Motor neuron (in vitro differentiated cells): ENCODE data around the gene OR10G3. TPM values are rescaled to one million over a fixed set of nuclear protein-coding genes. Genes with fewer than 3 reads are reported as not detected.
A peak's percentile ranks its signal among the peaks of the same experiment; 100 is the strongest.
"Not testable (repeated sequence)": the region's sequence is repeated elsewhere in the genome, so short reads cannot be mapped to it uniquely, and the experiment has no call there.

ENCODE experiments used
- ATAC-seq, 8 experiments: fragments of 200-7000 bp; cut with Tn5 transposase; replicated peaks in 6 of 8; 2 replicates each; pipeline ENCODE4 v1.8.0; 2021; ENCODE audit warnings: mild to moderate bottlenecking in 8 of 8, moderate library complexity in 8 of 8
- H3K27ac ChIP-seq, 2 donors: fragments of 250-450 bp; sonication (Bioruptor Pico); 2 replicates each; pipeline ENCODE4 v1.9.0; 2021; ENCODE audit warnings: antibody characterized with exemption in 2 of 2, mild to moderate bottlenecking in 2 of 2, moderate library complexity in 1 of 2
- H3K4me1 ChIP-seq, 2 donors: fragments of 250-450 bp; sonication (Bioruptor Pico); replicated peaks in 1 of 2; 2 replicates each; pipeline ENCODE4 v1.6.1; 2021; ENCODE audit warnings: antibody characterized with exemption in 2 of 2, mild to moderate bottlenecking in 2 of 2, moderate library complexity in 1 of 2
- H3K4me3 ChIP-seq, 5 donors: fragments of 250-450 bp; sonication (Bioruptor Pico); 2 replicates each; pipeline ENCODE4 v1.9.0; 2021; ENCODE audit warnings: antibody characterized with exemption in 5 of 5, mild to moderate bottlenecking in 5 of 5, moderate library complexity in 4 of 5
- WGBS, 10 experiments: fragments of 450-650 bp; shearing (Covaris generic); methylation state at CpG; one replicate each; pipeline ENCODE4 v1.0.0; 2022; 5-methylcytosine and 5-hydroxymethylcytosine counted together
- in situ Hi-C, 9 experiments: fragments of 400-800 bp; cut with MboI; loops; one replicate each; pipeline ENCODE4 v1.15.0; 2021; ENCODE audit warnings: low sequenced_read_pairs in 9 of 9, low pct_unique_long_range_greater_than_20kb in 2 of 9; ENCODE audit not compliant: unreplicated experiment in 9 of 9
- total RNA-seq, 8 experiments: library from RNA; unstranded; fragments of 300-600 nt; gene quantifications; 2 replicates each; pipeline versions ENCODE4 v1.2.3 to v1.2.4, GENCODE V29; 2022

Gene OR10G3
- total RNA-seq, 8 experiments from 2014 or later, result 0.24 to 0.36 TPM; not detected in 6

- in situ Hi-C loops, result loop anchor here in 1 of 9 experiments (10.0 kb wide), 1 partner anchor 48 kb away; no protein-coding TSS in a partner anchor
- Histone ChIP-seq H3K4me3 (no peak overlapping the region), H3K4me1 (peaks cover 2 to 7% of the 10 kb centered on the region in 2 donors), H3K27ac (no peak overlapping the region)
- ATAC-seq, result no peak
- WGBS, 10 experiments, result 38 to 100% (median 72%) methylated on average over 1 to 3 of the region's 3 CpGs; no CpG with 5 or more reads in 2 of the 10 experiments
Observed at GRCh38 chr14:21553266-21553665, 26.6 kb downstream of the OR10G3 start.

- in situ Hi-C loops, H3K27ac ChIP-seq, ATAC-seq, H3K4me3 ChIP-seq: not testable (repeated sequence)
- 0 to 100% (median 95%) methylated on average over 1 to 7 of the region's 7 CpGs; no CpG with 5 or more reads in 2 of the 10 experiments for WGBS, 10 experiments
- H3K4me1 ChIP-seq, result peaks cover 17 to 18% of the 10 kb centered on the region in 2 donors
Observed at GRCh38 chr14:21544588-21544987, 35.3 kb downstream of the OR10G3 start.

DNA sequence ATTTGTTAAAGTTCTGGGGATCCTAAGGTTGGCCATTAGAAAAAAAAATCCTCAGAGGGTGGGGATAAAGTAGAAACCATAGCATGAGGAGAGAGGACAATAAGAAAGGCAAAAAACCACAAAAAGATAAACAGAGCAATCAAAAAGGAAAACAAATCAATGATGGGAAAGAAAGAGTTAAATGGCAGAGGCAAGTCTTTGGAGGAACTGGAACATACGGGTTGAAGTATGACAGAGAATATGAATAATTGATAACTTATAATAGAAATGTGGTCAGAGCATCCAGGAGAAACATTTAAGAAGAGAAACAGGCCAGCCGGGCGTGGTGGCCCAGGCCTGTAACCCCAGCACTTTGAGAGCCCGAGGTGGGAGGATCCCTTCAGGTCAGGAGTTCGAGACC is 35.9 kb downstream of the OR10G3 start:
- WGBS, 10 experiments, result 0 to 69% (median 42%) methylated on average over 1 to 5 of the region's 5 CpGs
- in situ Hi-C loops, result no loop called here
- ATAC-seq, result peak in 3 of 8 experiments; percentile 45 to 53 (median 47)
- peak overlapping the region in 1 of 2 donors; percentile 34 for H3K27ac ChIP-seq
- peaks cover 24 to 25% of the 10 kb centered on the region in 2 donors for H3K4me1 ChIP-seq
- H3K4me3 ChIP-seq, result no peak overlapping the region

DNA sequence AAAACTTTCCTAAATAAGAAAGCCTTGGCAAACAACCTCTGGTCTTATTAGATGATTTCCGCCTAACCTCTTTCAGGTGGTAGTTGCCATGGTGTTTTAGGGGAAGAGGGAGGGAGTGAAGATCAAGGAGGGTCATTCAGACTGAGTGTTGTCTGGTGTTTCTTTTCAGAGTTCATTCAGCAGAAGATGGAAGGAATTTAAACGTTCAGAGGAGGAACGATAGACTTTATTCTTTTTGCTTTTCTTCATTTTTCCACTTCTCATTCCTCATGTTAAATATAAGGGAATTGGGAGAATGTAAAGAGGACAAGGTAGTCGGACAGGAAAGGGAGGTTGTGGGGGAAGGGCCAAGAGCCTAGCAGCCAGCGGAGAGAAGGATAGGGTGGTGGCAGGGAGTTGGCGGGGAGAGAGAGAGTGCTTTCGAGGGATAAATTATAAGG is 36.3 kb downstream of the OR10G3 start:
- Histone ChIP-seq H3K27ac (peak overlapping the region in 1 of 2 donors; percentile 34), H3K4me3 (no peak overlapping the region), H3K4me1 (peaks cover 28 to 29% of the 10 kb centered on the region in 2 donors)
- ATAC-seq, result peak in 5 of 8 experiments; percentile 50 to 65 (median 53)
- 0 to 37% (median 14%) methylated on average over 1 to 7 of the region's 7 CpGs for WGBS, 10 experiments
- in situ Hi-C loops, result no loop called here

- in situ Hi-C loops, result no loop called here
- Histone ChIP-seq H3K4me1 (peaks cover 33 to 34% of the 10 kb centered on the region in 2 donors), H3K4me3 (no peak overlapping the region), H3K27ac (no peak overlapping the region)
- no peak for ATAC-seq
- 70 to 100% (median 82%) methylated on average over 1 to 9 of the region's 9 CpGs; no CpG with 5 or more reads in 1 of the 10 experiments for WGBS, 10 experiments
Observed at GRCh38 chr14:21541413-21542074, 38.3 kb downstream of the OR10G3 start.

GRCh38 chr14:21539189-21539940 is 40.5 kb downstream of the OR10G3 start:
- H3K4me3 ChIP-seq, result no peak overlapping the region
- WGBS, 10 experiments, result 0 to 11% (median 1%) methylated on average over 2 to 3 of the region's 3 CpGs; no CpG with 5 or more reads in 4 of the 10 experiments
- no peak for ATAC-seq
- H3K4me1 ChIP-seq, result peaks cover 42 to 45% of the 10 kb centered on the region in 2 donors
- in situ Hi-C loops, result no loop called here
- peak overlapping the region; percentile 19 to 56 for H3K27ac ChIP-seq

DNA sequence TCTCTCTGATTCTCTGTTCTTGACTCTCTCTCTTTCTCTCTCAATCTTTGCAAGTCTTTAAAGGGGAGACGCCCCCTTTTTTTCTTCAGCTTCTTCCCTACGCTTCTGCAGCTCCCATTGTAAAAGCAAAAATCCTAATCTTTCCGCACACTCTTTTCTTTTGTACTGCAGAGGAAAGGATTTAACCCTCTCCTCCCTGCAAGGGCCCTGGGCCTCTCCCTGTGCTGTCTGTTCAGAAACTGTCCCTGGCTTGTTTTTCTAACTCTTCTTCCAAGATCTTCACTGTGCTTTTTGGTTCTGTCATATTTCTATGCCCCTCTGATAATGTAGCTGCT is 42.8 kb downstream of the OR10G3 start:
- Histone ChIP-seq H3K27ac (peak overlapping the region; percentile 66 to 67), H3K4me1 (peaks cover 32 to 37% of the 10 kb centered on the region in 2 donors), H3K4me3 (peak overlapping the region; percentile 32 to 49 (median 47))
- peak in 6 of 8 experiments; percentile 6 to 44 (median 34) for ATAC-seq
- WGBS, 10 experiments, result 0 to 13% (median 6%) methylated on average over 1 to 3 of the region's 3 CpGs; no CpG with 5 or more reads in 2 of the 10 experiments
- in situ Hi-C loops, result no loop called here

GRCh38 chr14:21536418-21537089 is 43.3 kb downstream of the OR10G3 start:
- in situ Hi-C loops, result no loop called here
- peak overlapping the region; percentile 32 to 49 (median 47) for H3K4me3 ChIP-seq
- WGBS, 10 experiments, result 0 to 4% (median 0%) methylated on average over 1 to 6 of the region's 25 CpGs; no CpG with 5 or more reads in 3 of the 10 experiments
- peak overlapping the region; percentile 66 to 67 for H3K27ac ChIP-seq
- ATAC-seq, result peak; percentile 45 to 71 (median 66)
- peaks cover 32 to 37% of the 10 kb centered on the region in 2 donors for H3K4me1 ChIP-seq

DNA sequence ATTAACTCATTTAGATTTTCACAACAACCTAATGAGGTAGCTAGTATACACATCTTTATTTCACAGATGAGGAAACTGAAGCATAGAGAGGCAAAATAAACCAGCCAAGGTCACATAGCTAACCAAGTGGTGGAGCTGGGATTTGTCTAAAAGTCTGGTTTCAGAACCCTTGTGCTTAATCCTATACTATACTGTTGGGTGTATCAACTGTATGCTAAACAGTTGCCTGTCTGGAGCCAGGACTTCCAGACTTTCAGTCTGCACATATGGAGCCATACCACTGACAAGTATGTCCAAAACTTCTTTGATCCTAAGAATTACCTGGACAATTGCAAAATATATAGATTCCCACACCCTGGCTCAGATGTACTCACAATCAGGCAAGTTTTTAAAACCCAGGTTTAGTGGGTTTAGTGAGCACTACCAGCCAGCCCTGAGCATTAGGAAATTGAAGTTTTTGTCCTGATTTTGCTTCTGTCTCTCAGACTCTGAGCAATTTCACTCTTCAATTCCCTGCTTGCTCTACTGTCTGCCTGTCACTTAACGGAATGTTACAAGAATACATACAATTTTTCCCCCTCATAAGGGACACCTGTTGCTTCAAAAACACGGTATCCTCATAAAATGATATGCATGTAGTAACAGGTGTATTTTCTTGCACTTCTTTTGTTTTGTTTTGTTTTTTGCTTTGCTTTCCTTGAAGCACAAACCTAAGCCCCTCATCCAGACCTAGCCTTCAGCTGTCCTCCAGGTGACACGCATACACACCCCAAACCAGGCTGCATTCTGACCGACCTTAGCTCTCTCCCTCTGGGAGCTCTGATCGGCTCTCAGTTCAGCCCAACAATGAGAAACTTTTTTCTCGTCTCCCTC is 44.1 kb downstream of the OR10G3 start:
- peak; percentile 35 to 71 (median 58) for ATAC-seq
- H3K27ac ChIP-seq, result peak overlapping the region in 1 of 2 donors; percentile 66
- in situ Hi-C loops, result no loop called here
- peak overlapping the region; percentile 32 to 49 (median 47) for H3K4me3 ChIP-seq
- 0 to 32% (median 0%) methylated on average over 1 to 5 of the region's 6 CpGs; no CpG with 5 or more reads in 2 of the 10 experiments for WGBS, 10 experiments
- peaks cover 32 to 37% of the 10 kb centered on the region in 2 donors for H3K4me1 ChIP-seq

DNA sequence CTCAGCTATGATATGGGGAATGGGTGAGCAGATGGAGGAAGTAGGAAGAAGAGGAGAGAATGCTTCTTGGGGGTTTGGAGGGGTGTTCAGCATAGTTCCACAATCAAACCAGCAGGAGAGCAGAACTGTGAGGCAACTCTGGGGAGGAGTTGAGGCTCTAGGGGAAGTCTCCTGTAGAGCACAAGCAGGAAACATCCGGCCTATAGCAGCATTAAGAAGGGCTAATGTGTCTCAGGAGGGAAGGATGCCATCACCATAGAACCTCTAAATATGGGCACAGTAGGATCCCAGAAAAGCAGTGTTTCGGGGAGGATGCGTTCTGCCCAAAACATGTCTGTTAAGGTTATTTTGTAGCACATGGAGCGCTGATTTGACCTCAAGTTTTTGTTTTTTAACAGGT is 45.3 kb downstream of the OR10G3 start:
- peak overlapping the region in 3 of 5 donors; percentile 11 to 49 (median 14) for H3K4me3 ChIP-seq
- no peak overlapping the region for H3K27ac ChIP-seq
- ATAC-seq, result peak in 6 of 8 experiments; percentile 18 to 58 (median 54)
- 7 to 72% (median 20%) methylated on average over 1 to 2 of the region's 4 CpGs; no CpG with 5 or more reads in 5 of the 10 experiments for WGBS, 10 experiments
- peaks cover 29 to 35% of the 10 kb centered on the region in 2 donors for H3K4me1 ChIP-seq
- in situ Hi-C loops, result no loop called here

DNA sequence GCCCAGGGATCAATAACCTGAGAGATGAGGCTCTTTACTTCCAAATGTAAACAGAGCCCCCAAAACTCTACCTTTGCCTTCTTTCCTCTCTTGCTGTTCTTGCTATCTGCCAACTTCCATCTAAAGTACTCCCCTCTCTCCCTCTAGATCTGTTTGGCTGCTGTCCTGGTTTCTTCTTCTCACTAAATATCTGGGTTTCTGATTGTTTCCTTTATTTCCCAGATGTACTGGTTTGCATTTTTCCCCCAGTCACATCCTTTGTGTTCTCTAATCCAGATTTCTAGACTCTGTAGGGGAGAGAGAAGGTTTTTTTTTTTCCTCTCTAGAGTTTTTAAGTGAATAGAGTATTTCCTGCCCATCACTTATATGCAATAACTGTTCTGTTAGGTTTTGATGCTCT is 46.6 kb downstream of the OR10G3 start:
- Histone ChIP-seq H3K4me1 (peaks cover 16 to 22% of the 10 kb centered on the region in 2 donors), H3K27ac (no peak overlapping the region)
- in situ Hi-C loops, result no loop called here

DNA sequence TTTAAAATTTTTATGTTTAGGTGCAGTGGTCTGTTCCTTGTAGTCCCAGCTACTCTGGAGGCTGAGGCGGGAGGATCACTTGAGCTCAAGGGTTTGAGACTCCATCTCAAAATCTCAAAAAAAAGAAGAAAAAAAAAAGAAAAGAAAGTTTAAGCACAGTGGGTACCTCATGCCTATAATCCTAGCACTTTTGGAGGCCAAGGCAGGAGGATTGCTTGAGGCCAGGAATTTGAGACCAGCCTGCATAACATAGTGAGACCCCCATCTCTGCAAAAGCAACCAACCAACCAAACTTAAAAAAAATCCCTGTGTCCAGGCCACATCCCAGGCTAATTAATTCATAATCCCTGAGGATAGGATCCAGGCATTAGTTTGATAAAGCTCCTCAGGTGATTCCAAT is 50.4 kb downstream of the OR10G3 start:
- in situ Hi-C loops, result no loop called here
- peaks cover 17 to 19% of the 10 kb centered on the region in 2 donors for H3K4me1 ChIP-seq
- WGBS, 10 experiments, result 86 to 100% (median 100%) methylated on average over 1 of the region's 1 CpG; no CpG with 5 or more reads in 2 of the 10 experiments
- no peak overlapping the region for H3K4me3 ChIP-seq
- no peak for ATAC-seq
- H3K27ac ChIP-seq, result no peak overlapping the region

More for the DNA sequence above, 46.6 kb downstream of the OR10G3 start:
- no peak for ATAC-seq
- H3K4me3 ChIP-seq, result no peak overlapping the region
